Spleen (tissue), 7 donors: ENCODE measurements around the gene PCGF3.

Source experiments
- POLR2A ChIP-seq, 3 donors: fragments of 450-650 bp; IDR thresholded peaks; one replicate each; pipeline ENCODE4 v1.5.1; 2017; ENCODE audit warnings: antibody characterized with exemption in 3 of 3, mild to moderate bottlenecking in 1 of 3
- POLR2AphosphoS5 ChIP-seq, 3 donors: sonication (generic); formaldehyde crosslinking; IDR thresholded peaks; one replicate each; pipeline ENCODE4 v1.5.1; 2017; ENCODE audit warnings: antibody characterized with exemption in 3 of 3
- TF ChIP-seq, protein P1 (sequence below), 11 experiments: fragments of 200-600 bp in 7 of 11; fragments of 450-650 bp in 4 of 11; sonication (generic) in 4 of 11; IDR thresholded peaks in 8 of 11; conservative IDR thresholded peaks in 3 of 11; 1 replicate in 7 of 11; 2 replicates in 4 of 11; pipeline versions ENCODE4 v1.4.0 to v1.8.0; 2016 to 2021; ENCODE audit warnings: antibody characterized with exemption in 11 of 11, inconsistent platforms in 4 of 11, mild to moderate bottlenecking in 1 of 11
- donor health status: DM: no; HTN: no; CAD: no; lungs with moderate emphysema.
- donor health status: DM: no; HTN: no; CAD: no.
- donor health status: DM: no; HTN: no; CAD: no.

DNA sequence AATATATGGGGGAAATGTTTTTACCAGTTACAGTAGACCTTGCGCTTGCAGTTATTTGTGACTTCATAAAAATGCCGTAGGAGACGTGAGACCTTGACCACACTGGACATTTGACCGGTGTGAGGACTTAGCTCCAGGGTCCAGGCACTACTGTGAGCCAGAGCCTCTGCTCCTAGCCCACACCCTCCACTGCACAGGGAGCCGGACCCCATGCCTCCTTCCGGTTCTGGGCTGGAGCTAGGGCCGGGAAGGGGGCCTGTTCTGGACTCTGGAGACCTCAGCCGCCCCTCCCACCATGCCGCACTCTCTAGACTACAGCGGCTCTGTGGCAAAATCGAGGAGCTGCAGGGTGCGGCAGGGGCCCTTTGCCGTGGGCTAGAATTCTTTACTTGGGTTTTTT lies 5.3 kb downstream of the PCGF3 start:
- TF ChIP-seq, protein P1, sequence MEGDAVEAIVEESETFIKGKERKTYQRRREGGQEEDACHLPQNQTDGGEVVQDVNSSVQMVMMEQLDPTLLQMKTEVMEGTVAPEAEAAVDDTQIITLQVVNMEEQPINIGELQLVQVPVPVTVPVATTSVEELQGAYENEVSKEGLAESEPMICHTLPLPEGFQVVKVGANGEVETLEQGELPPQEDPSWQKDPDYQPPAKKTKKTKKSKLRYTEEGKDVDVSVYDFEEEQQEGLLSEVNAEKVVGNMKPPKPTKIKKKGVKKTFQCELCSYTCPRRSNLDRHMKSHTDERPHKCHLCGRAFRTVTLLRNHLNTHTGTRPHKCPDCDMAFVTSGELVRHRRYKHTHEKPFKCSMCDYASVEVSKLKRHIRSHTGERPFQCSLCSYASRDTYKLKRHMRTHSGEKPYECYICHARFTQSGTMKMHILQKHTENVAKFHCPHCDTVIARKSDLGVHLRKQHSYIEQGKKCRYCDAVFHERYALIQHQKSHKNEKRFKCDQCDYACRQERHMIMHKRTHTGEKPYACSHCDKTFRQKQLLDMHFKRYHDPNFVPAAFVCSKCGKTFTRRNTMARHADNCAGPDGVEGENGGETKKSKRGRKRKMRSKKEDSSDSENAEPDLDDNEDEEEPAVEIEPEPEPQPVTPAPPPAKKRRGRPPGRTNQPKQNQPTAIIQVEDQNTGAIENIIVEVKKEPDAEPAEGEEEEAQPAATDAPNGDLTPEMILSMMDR (IDR thresholded peaks at IDR 0.05 in 8 of 11, conservative IDR thresholded peaks at IDR 0.05 in 3 of 11): no peak
- no peak for TF ChIP-seq POLR2A (IDR thresholded peaks at IDR 0.05)
- TF ChIP-seq POLR2AphosphoS5 (IDR thresholded peaks at IDR 0.05): no peak
